ENCODE data around the gene DCST2.
"Not testable (repeated sequence)": the region's sequence is repeated elsewhere in the genome, so short reads cannot be mapped to it uniquely, and the experiment has no call there.

Gene DCST2

DNA sequence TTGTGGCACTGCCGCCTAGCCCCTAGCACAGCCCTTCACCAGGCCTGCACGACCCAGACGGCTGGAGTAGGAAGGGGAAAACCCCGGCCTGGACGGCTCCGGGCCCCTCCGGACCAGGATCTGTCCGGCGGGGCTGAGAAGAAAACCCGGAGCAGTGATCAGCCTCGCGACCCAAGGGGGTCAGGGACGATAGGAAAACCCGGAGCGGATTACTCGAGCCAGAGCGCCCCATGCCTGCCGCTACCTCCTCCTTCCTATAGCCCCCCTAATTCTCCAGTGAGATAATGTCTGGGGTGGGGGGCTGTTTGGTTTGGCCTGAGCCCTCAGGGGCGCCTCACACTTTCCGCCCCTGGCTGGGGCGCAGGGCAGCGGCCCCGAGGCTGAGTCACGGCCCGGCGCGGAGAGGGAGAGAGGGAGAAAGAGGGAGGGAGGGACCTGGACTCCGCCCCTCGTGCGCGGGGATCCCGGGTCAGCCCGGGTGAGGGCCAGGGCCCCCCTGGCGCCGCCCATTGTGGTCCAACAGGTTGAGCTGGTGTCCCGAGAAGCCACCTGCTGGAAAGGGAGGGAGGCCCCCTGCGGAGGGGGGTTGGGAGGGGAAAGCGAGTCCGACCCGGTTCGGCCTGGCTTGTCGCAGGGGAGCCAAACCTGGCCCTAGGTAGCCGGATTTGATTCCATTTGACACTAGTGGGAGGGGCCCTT is 32.7 kb downstream of the DCST2 start:
- peak; percentile 98 for DNase-seq (ENCODE audit: low read depth, low spot score)
- no peaks in the 10 kb centered on the region for H3K36me3 ChIP-seq (ENCODE audit: insufficient read depth, insufficient read length, low read length)
- H3K4me1 ChIP-seq (ENCODE audit: insufficient read depth, insufficient read length): peaks cover 16% of the 10 kb centered on the region
- no peaks in the 10 kb centered on the region for H3K9me3 ChIP-seq (ENCODE audit: insufficient read depth, low read length)
- TF ChIP-seq ZNF274 (IDR thresholded peaks at IDR 0.05; ENCODE audit: low read depth, low read length) (no peak), YY1 (IDR thresholded peaks at IDR 0.05; ENCODE audit: insufficient read depth, insufficient read length) (no peak), SUZ12 (IDR thresholded peaks at IDR 0.05; ENCODE audit: extremely low read depth, insufficient read depth, insufficient read length) (no peak)
- H3K9ac ChIP-seq (ENCODE audit: insufficient read length, low read depth): peak overlapping the region; percentile 97
- no peaks in the 10 kb centered on the region for H3K27me3 ChIP-seq (ENCODE audit: insufficient read depth, insufficient read length)
- H3K4me3 ChIP-seq (ENCODE audit: insufficient read length, low read depth): peak overlapping the region; percentile 71

DNA sequence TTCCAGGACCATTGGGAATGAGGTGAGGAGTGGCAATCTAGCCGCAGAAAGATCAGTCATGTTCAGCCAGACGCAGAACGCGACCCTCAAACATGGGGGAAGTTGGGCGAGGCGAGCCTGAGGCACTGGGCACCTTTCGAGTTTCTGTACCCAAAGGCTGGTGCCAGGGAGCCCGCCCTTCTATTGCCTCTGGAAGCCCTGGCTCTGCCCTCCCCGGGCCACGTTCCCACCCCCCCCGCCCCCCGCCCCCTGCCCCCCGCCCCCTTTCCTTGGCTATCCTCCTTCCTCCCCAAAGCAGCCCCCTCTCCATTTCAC is 33.2 kb downstream of the DCST2 start:
- Histone ChIP-seq H3K4me3 (ENCODE audit: insufficient read length, low read depth) (peak overlapping the region; percentile 71), H3K27me3 (ENCODE audit: insufficient read depth, insufficient read length) (no peaks in the 10 kb centered on the region), H3K36me3 (ENCODE audit: insufficient read depth, insufficient read length, low read length) (no peaks in the 10 kb centered on the region), H3K4me1 (ENCODE audit: insufficient read depth, insufficient read length) (peaks cover 16% of the 10 kb centered on the region), H3K9ac (ENCODE audit: insufficient read length, low read depth) (peak overlapping the region; percentile 97), H3K9me3 (ENCODE audit: insufficient read depth, low read length) (no peaks in the 10 kb centered on the region)
- no peak for DNase-seq (ENCODE audit: low read depth, low spot score)
- TF ChIP-seq ZNF274 (IDR thresholded peaks at IDR 0.05; ENCODE audit: low read depth, low read length): no peak

DNA sequence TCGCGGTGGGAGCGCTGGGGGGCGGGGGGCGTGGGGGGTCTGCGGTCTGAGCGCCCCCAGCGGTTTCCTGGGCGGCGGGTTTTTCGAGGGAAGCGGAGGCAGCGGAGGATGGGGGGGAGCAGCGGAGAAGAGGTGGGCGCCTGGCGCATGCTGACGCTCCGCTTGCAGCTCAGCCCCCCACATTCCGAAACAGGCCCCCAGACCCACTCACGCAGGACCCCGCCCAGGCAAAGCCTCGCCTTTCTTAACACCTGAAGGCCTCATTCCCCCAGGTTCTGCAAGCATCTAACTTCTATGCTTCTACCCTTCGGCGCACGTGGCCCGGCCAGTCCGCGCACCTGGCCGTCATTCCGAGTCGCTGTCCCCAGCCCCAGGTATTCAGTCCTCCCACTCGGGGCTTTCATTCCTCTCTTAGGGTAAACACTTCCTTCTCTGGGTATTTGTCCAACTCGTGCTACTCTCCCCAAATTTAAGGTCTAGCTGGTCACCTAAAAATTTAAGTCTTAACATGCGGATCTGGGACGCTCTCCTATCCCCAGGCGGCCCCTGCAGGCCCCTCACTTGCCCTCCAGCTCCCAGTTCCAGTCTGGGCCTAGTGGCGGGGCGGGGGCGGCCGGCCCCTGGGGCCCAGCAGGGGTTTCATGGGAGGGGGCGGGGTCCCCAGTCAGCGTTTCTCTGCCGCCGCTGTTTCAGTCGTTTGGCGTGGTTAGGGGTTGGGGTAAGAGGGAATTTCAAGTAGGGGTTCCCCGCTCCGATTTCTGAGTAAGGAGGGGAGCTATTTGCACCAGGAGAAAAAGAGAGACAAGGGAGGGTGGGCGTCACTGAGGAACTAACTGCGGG is 33.8 kb downstream of the DCST2 start:
- no peak for TF ChIP-seq SUZ12 (IDR thresholded peaks at IDR 0.05; ENCODE audit: extremely low read depth, insufficient read depth, insufficient read length)
- TF ChIP-seq YY1 (IDR thresholded peaks at IDR 0.05; ENCODE audit: insufficient read depth, insufficient read length): no peak
- no peak for TF ChIP-seq ZNF274 (IDR thresholded peaks at IDR 0.05; ENCODE audit: low read depth, low read length)
- H3K9me3 ChIP-seq (ENCODE audit: insufficient read depth, low read length): no peaks in the 10 kb centered on the region
- no peak for DNase-seq (ENCODE audit: low read depth, low spot score)

DNA sequence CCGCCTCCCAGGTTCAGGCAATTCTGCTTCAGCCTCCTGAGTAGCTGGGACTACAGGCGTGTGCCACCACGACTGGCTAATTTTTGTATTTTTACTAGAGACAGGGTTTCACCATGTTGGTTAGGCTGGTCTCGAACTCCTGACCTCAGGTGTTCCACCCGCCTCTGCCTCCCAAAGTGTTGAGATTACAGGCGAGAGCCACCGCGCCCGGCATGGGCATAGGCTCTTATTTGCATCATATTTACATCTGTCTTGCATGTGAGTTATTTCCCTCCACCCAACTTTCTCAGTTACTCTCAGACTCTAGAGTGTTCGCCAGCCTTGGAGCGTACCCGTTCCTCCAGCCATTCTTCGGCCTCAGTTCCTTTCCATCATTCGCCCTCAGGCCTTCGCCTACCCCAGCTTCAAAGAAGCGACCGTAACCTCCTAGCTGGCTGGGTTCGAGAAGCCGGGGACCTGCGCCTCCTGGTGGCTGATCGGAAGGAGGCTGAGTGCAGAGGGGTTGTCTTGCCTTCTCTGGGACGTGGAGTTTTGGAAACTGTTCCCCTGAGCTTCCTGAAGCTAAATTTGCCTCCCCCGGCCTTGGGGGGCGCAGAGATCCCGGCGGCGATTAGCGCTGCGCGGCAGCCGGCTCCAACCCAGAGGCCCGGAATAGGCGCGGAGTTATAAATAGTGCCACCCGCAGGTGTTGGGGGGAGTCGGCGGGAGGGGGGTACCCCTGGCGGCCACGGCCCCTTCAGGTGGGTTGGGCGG is 34.6 kb downstream of the DCST2 start:
- TF ChIP-seq SUZ12 (IDR thresholded peaks at IDR 0.05; ENCODE audit: extremely low read depth, insufficient read depth, insufficient read length) (no peak), YY1 (IDR thresholded peaks at IDR 0.05; ENCODE audit: insufficient read depth, insufficient read length) (no peak), ZNF274 (IDR thresholded peaks at IDR 0.05; ENCODE audit: low read depth, low read length) (no peak)
- H3K4me1 ChIP-seq (ENCODE audit: insufficient read depth, insufficient read length): peaks cover 10% of the 10 kb centered on the region
- peak overlapping the region; percentile 46 for H3K4me3 ChIP-seq (ENCODE audit: insufficient read length, low read depth)
- peak; percentile 93 for DNase-seq (ENCODE audit: low read depth, low spot score)
- H3K27me3 ChIP-seq (ENCODE audit: insufficient read depth, insufficient read length): no peaks in the 10 kb centered on the region
- H3K9me3 ChIP-seq (ENCODE audit: insufficient read depth, low read length): no peaks in the 10 kb centered on the region
- H3K36me3 ChIP-seq (ENCODE audit: insufficient read depth, insufficient read length, low read length): peaks cover 4% of the 10 kb centered on the region
- H3K9ac ChIP-seq (ENCODE audit: insufficient read length, low read depth): peak overlapping the region; percentile 63

More for the DNA sequence above, 33.8 kb downstream of the DCST2 start:
- H3K36me3 ChIP-seq (ENCODE audit: insufficient read depth, insufficient read length, low read length): no peaks in the 10 kb centered on the region
- peaks cover 15% of the 10 kb centered on the region for H3K4me1 ChIP-seq (ENCODE audit: insufficient read depth, insufficient read length)
- peak overlapping the region; percentile 71 for H3K4me3 ChIP-seq (ENCODE audit: insufficient read length, low read depth)
- no peaks in the 10 kb centered on the region for H3K27me3 ChIP-seq (ENCODE audit: insufficient read depth, insufficient read length)
- H3K9ac ChIP-seq (ENCODE audit: insufficient read length, low read depth): peak overlapping the region; percentile 97

DNA sequence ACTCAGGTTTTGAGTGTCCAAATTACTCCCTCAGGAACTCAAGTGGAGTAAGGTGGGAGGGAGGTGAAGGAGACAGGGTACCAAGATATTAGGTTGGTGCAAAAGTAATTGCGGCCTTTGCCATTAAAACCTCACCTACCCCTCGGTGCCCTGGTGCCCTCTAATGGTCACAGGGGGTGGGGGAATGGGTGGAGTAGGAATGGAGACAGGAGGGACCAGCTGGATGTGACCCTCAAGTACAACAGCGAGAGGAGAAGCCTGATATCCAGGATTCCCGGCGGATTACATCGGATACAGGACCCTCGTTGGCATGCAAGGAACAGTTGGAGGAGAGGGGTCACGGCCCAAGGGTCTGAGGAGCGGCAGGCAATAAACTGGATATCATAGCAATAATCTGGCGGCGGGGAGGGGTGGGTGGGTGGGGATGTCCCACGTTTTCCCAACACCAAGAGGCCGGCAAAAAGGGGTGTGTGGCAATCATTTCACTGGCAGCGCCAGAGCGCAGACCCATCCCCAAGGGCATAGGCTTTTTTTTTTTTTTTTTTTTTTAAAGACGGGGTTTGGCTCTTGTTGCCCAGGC is 35.3 kb downstream of the DCST2 start:
- Histone ChIP-seq H3K36me3 (ENCODE audit: insufficient read depth, insufficient read length, low read length) (peaks cover 11% of the 10 kb centered on the region), H3K9ac (ENCODE audit: insufficient read length, low read depth) (no peak overlapping the region), H3K27me3 (ENCODE audit: insufficient read depth, insufficient read length) (no peaks in the 10 kb centered on the region), H3K4me3 (ENCODE audit: insufficient read length, low read depth) (no peak overlapping the region), H3K4me1 (ENCODE audit: insufficient read depth, insufficient read length) (peaks cover 15% of the 10 kb centered on the region), H3K9me3 (ENCODE audit: insufficient read depth, low read length) (no peaks in the 10 kb centered on the region)
- TF ChIP-seq ZNF274 (IDR thresholded peaks at IDR 0.05; ENCODE audit: low read depth, low read length): no peak
- no peak for TF ChIP-seq YY1 (IDR thresholded peaks at IDR 0.05; ENCODE audit: insufficient read depth, insufficient read length)
- no peak for TF ChIP-seq SUZ12 (IDR thresholded peaks at IDR 0.05; ENCODE audit: extremely low read depth, insufficient read depth, insufficient read length)
- no peak for DNase-seq (ENCODE audit: low read depth, low spot score)

DNA sequence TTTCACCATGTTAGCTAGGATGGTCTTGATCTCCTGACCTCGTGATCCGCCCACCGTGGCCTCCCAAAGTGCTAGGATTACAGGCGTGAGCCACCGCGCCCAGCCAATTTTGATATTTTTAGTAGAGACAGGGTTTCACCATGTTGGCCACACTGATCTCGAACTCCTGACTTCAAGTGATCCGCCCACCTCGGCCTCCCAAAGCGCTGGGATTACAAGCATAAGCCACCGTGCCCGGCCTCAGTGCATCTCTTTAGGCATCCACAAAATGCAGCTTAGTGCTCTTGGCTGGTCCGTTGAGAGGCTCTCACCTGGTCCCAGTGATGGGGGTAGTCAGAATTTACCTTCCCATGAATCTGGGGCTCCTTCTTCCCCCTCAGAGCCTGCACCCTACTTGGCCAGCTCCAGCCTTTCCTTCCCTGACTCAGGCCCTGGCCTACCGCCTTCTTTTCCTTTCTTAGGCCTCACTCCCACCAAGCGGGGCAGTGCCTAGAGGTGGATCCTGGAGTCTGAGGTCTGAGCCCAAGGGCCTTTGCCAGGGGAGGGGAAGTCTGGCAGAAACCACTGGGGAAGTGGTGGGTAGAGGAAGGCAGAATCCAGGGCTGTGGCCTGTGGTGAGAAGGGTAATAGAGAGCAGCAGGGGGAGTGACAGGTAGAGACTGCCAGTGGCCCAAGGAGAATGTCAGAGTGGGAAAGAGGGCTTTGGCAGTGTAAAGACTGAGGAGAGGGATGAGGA is 36.4 kb downstream of the DCST2 start:
- TF ChIP-seq SUZ12 (IDR thresholded peaks at IDR 0.05; ENCODE audit: extremely low read depth, insufficient read depth, insufficient read length) (no peak), ZNF274 (IDR thresholded peaks at IDR 0.05; ENCODE audit: low read depth, low read length) (no peak), YY1 (IDR thresholded peaks at IDR 0.05; ENCODE audit: insufficient read depth, insufficient read length) (no peak)
- peaks cover 20% of the 10 kb centered on the region for H3K36me3 ChIP-seq (ENCODE audit: insufficient read depth, insufficient read length, low read length)
- H3K4me3 ChIP-seq (ENCODE audit: insufficient read length, low read depth): no peak overlapping the region
- DNase-seq (ENCODE audit: low read depth, low spot score): no peak
- H3K4me1 ChIP-seq (ENCODE audit: insufficient read depth, insufficient read length): peaks cover 19% of the 10 kb centered on the region
- H3K9ac ChIP-seq (ENCODE audit: insufficient read length, low read depth): no peak overlapping the region
- H3K27me3 ChIP-seq (ENCODE audit: insufficient read depth, insufficient read length): no peaks in the 10 kb centered on the region
- H3K9me3 ChIP-seq (ENCODE audit: insufficient read depth, low read length): no peaks in the 10 kb centered on the region

DNA sequence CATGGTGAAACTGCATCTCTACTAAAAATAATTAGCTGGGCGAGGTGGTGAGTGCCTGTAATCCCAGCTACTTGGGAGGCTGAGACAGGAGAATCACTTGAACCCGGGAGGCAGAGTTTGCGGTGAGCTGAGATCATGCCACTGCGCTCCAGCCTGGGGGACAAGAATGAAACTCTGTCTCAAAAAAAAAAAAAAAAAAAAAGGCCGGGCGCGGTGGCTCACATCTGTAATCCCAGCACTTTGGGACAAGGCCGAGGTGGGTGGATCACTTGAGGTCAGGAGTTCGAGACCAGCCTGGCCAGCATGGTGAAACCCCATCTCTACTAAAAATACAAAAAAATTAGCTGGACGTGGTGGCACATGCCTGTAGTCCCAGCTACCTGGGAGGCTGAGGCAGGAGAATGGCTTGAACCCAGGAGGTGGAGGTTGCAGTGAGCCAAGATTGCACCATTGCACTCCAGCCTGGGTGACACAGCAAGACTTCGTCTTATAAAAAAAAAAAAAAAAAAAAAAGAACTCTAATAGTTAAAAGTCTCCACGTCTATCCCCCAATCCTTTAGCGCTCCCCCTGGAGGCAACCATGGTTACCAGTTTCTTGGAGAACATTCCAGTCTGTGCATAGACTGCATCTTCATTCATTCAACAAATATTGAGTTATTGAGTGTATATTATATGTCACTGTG is 38.1 kb downstream of the DCST2 start:
- not testable (repeated sequence) for DNase-seq (ENCODE audit: low read depth, low spot score); H3K4me3 ChIP-seq (ENCODE audit: insufficient read length, low read depth)
- peaks cover 19% of the 10 kb centered on the region for H3K4me1 ChIP-seq (ENCODE audit: insufficient read depth, insufficient read length)

More for the DNA sequence above, 38.1 kb downstream of the DCST2 start:
- not testable (repeated sequence) for H3K9me3 ChIP-seq (ENCODE audit: insufficient read depth, low read length); H3K9ac ChIP-seq (ENCODE audit: insufficient read length, low read depth); H3K27me3 ChIP-seq (ENCODE audit: insufficient read depth, insufficient read length)
- H3K36me3 ChIP-seq (ENCODE audit: insufficient read depth, insufficient read length, low read length): peaks cover 31% of the 10 kb centered on the region
